GM19023 (cell line): ENCODE results near the gene PCBP4.

Experiments
- ATAC-seq: cut with Tn5 transposase; IDR thresholded peaks from one replicate; pipeline ENCODE4 v1.9.1; 2021; ENCODE audit warnings: mild to moderate bottlenecking, moderate library complexity; ENCODE audit not compliant: unreplicated experiment

PCBP4 gene

GRCh38 chr3:51921081-51921578, 46.1 kb downstream of the PCBP4 start:
- no peak for ATAC-seq

DNA sequence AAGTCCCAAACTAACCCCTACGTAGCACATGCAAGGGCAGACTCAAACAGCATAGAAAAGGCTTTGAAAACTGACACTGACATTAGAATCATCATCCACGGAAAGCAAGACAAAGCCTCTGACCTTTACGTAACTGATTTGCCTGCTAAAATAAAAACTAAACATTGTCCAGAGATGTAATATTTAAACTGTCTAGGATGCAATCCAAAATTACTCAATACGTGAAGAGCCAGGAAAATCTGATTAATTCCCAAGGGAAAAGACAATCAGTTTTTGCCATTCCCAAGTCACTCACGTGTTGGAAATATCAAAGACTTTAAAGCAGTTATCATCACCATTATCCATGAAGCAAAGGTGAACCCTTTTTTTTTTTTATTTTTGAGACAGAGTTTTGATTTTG, 50.8 kb downstream of the PCBP4 start:
- no peak for ATAC-seq

GRCh38 chr3:51908026-51908425, 59.2 kb downstream of the PCBP4 start:
- ATAC-seq: no peak
